GM23248 (cell line): ENCODE measurements around the gene RPRD1B. TPM values are rescaled to one million over a fixed set of nuclear protein-coding genes. Genes with fewer than 3 reads are reported as not detected.

Experiments
- DNase-seq: peaks from one replicate; pipeline ENCODE4 v3.0.0-alpha.2; 2015
- H2AFZ ChIP-seq: fragments of 200-600 bp; sonication (generic); 2 replicates; pipeline ENCODE4 v1.6.1; 2016; ENCODE audit warnings: antibody characterized with exemption
- H3F3A ChIP-seq: fragments of 200-600 bp; sonication (generic); 2 replicates; pipeline ENCODE4 v1.6.1; 2016; ENCODE audit warnings: mild to moderate bottlenecking, antibody characterized with exemption, mixed run types; ENCODE audit not compliant: insufficient read depth
- H3K27ac ChIP-seq: fragments of 200-600 bp; sonication (generic); 2 replicates; pipeline ENCODE4 v1.5.1; 2016; ENCODE audit warnings: mild to moderate bottlenecking
- H3K27me3 ChIP-seq: fragments of 200-600 bp; sonication (generic); replicated peaks from 2 replicates; pipeline ENCODE4 v1.6.1; 2016; ENCODE audit warnings: mild to moderate bottlenecking; ENCODE audit not compliant: insufficient read depth
- H3K36me3 ChIP-seq: fragments of 200-600 bp; sonication (generic); 2 replicates; pipeline ENCODE4 v1.6.1; 2016; ENCODE audit warnings: low read depth, mild to moderate bottlenecking
- H3K4me1 ChIP-seq: fragments of 200-600 bp; sonication (generic); 2 replicates; pipeline ENCODE4 v1.6.1; 2016; ENCODE audit warnings: mild to moderate bottlenecking; ENCODE audit not compliant: insufficient read depth
- H3K4me2 ChIP-seq: fragments of 200-600 bp; sonication (generic); one replicate; pipeline ENCODE4 v1.6.1; 2016; ENCODE audit warnings: mild to moderate bottlenecking; ENCODE audit not compliant: unreplicated experiment
- H3K4me3 ChIP-seq: fragments of 200-600 bp; sonication (generic); 2 replicates; pipeline ENCODE4 v1.5.1; 2016; ENCODE audit warnings: mild to moderate bottlenecking
- H3K79me2 ChIP-seq: fragments of 200-600 bp; sonication (generic); 2 replicates; pipeline ENCODE4 v1.6.1; 2016; ENCODE audit warnings: mild to moderate bottlenecking; ENCODE audit not compliant: insufficient read depth
- H3K9ac ChIP-seq: fragments of 200-600 bp; sonication (generic); 2 replicates; pipeline ENCODE4 v1.6.1; 2016; ENCODE audit warnings: mild to moderate bottlenecking
- H3K9me2 ChIP-seq: fragments of 200-600 bp; sonication (generic); 2 replicates; pipeline ENCODE4 v1.6.1; 2016; ENCODE audit warnings: mixed run types, mild to moderate bottlenecking, moderate library complexity; ENCODE audit not compliant: insufficient read depth
- H3K9me3 ChIP-seq: fragments of 200-600 bp; sonication (generic); one replicate; pipeline ENCODE4 v1.6.1; 2017; ENCODE audit warnings: low read depth
- H4K20me1 ChIP-seq: fragments of 200-600 bp; sonication (generic); 2 replicates; pipeline ENCODE4 v1.6.0; 2016; ENCODE audit not compliant: insufficient read depth
- EZH2 ChIP-seq: fragments of 200-600 bp; sonication (generic); IDR thresholded peaks from 2 replicates; pipeline ENCODE4 v1.6.1; 2018; ENCODE audit warnings: antibody characterized with exemption, mild to moderate bottlenecking; ENCODE audit not compliant: insufficient read depth, poor library complexity, severe bottlenecking
- EZH2phosphoT487 ChIP-seq: fragments of 200-600 bp; sonication (generic); IDR thresholded peaks from 2 replicates; pipeline ENCODE4 v1.6.1; 2018; ENCODE audit warnings: antibody characterized with exemption, moderate library complexity, mild to moderate bottlenecking, low read depth; ENCODE audit not compliant: insufficient read depth
- WGBS, 2 experiments: methylation state at CpG; one replicate each; pipeline ENCODE4 v1.1.6; 2015 to 2017; ENCODE audit warnings: low lambda C conversion rate in 2 of 2, low coverage in 1 of 2; ENCODE audit errors: missing lambda C conversion rate in 2 of 2; 5-methylcytosine and 5-hydroxymethylcytosine counted together
- in situ Hi-C: fragments of 300-500 bp; cut with MboI; formaldehyde crosslinking; loops from 2 replicates; pipeline ENCODE4 v1.15.0; 2020
- polyA plus RNA-seq: library from polyadenylated mRNA; unstranded; fragments of >200 nt; fragmentation: Nextera tagmentation; extraction: Ambion mirVana; gene quantifications from 2 replicates; pipeline ENCODE4 v1.2.1, GENCODE V29; 2016
- total RNA-seq: library from RNA; depleted of rRNA; stranded (reverse); fragments of >200 nt; shearing (Covaris generic); gene quantifications from 2 replicates; pipeline ENCODE4 v1.2.3, GENCODE V29; 2014

Gene RPRD1B
- total and polyA plus RNA-seq, 2 experiments from 2014 or later: 13.5 to 15.6 TPM

GRCh38 chr20:38117635-38118034 lies 84.1 kb downstream of the RPRD1B start:
- no peaks in the 10 kb centered on the region for H3K9me3 ChIP-seq
- peaks cover 29% of the 10 kb centered on the region for H3K4me1 ChIP-seq
- H3K27me3 ChIP-seq: no peaks in the 10 kb centered on the region
- H3K36me3 ChIP-seq: no peaks in the 10 kb centered on the region
- peaks cover 39% of the 10 kb centered on the region for H3F3A ChIP-seq
- no peaks in the 10 kb centered on the region for H4K20me1 ChIP-seq
- no peaks in the 10 kb centered on the region for H3K9me2 ChIP-seq
- no peaks in the 10 kb centered on the region for H3K79me2 ChIP-seq
- in situ Hi-C loops: no loop called here
- no peak overlapping the region for H3K9ac ChIP-seq
- no peak overlapping the region for H3K4me3 ChIP-seq
- H3K4me2 ChIP-seq: peak overlapping the region; percentile 10
- DNase-seq: peak; percentile 70
- no peak overlapping the region for H2AFZ ChIP-seq
- TF ChIP-seq EZH2phosphoT487 (no peak), EZH2 (no peak)
- peak overlapping the region; percentile 17; the same call in 1 of the 2 replicates for H3K27ac ChIP-seq
- WGBS, 2 experiments: 3% methylated on average over 3 of the region's 3 CpGs

DNA sequence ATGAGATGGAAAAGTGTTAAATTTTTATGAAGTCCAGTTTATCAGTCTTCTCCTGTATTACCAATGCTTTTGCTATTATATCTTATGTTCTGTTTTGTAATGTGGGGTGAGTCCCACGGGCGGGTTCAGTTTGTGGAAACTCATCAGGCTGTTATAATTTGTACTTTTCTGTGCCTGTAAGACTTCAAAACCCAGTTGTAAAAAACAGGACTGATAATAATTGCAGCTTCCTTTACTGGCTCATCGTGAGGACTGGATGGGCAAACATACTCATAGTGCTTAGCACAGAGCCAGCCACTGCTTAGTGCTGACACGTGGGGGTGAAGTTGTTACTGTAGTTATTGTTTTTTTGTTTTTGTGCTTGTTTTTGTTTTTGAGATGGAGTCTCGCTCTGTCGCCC lies 85.9 kb downstream of the RPRD1B start:
- H3K4me2 ChIP-seq: no peak overlapping the region
- peak; percentile 50 for DNase-seq
- no peak overlapping the region for H3K4me3 ChIP-seq
- H3K27me3 ChIP-seq: no peaks in the 10 kb centered on the region
- WGBS, 2 experiments: 52 to 58% methylated on average over 6 of the region's 6 CpGs
- no peak overlapping the region for H3K9ac ChIP-seq
- no peak for TF ChIP-seq EZH2phosphoT487
- no peak for TF ChIP-seq EZH2
- H3F3A ChIP-seq: peaks cover 38% of the 10 kb centered on the region
- H3K27ac ChIP-seq: 0 out of 2 replicates have a peak overlapping the region, but pooled peaks have one; percentile 4
- H3K4me1 ChIP-seq: peaks cover 38% of the 10 kb centered on the region
- no peaks in the 10 kb centered on the region for H3K9me3 ChIP-seq
- no peaks in the 10 kb centered on the region for H3K79me2 ChIP-seq
- H2AFZ ChIP-seq: no peak overlapping the region
- H3K9me2 ChIP-seq: no peaks in the 10 kb centered on the region
- H4K20me1 ChIP-seq: no peaks in the 10 kb centered on the region
- in situ Hi-C loops: no loop called here
- no peaks in the 10 kb centered on the region for H3K36me3 ChIP-seq

DNA sequence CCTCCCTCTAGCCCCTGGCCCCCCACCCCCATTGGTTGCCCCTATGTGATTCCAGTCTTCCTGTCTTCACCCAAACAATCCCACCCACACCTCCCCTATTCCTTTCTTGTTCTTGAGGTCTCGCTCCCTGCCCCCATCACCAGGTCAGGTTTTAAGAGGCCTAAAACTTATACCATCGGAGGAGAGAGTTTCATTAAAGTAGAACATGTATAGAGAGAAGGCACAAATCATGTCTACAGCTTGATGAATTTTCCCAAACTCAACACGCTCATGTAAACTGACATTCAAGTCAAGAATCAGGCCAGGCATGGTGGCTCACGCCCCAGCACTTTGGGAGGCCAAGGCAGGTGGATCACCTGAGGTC lies 87.1 kb downstream of the RPRD1B start:
- Histone ChIP-seq H2AFZ (no peak overlapping the region), H3K27me3 (no peaks in the 10 kb centered on the region), H4K20me1 (no peaks in the 10 kb centered on the region), H3F3A (peaks cover 38% of the 10 kb centered on the region), H3K4me2 (no peak overlapping the region), H3K9ac (no peak overlapping the region), H3K27ac (no peak overlapping the region), H3K9me3 (no peaks in the 10 kb centered on the region), H3K9me2 (no peaks in the 10 kb centered on the region), H3K4me3 (no peak overlapping the region), H3K79me2 (no peaks in the 10 kb centered on the region), H3K4me1 (peaks cover 38% of the 10 kb centered on the region), H3K36me3 (no peaks in the 10 kb centered on the region)
- TF ChIP-seq EZH2: no peak
- no peak for TF ChIP-seq EZH2phosphoT487
- in situ Hi-C loops: no loop called here
- WGBS, 2 experiments: 95 to 98% methylated on average over 4 of the region's 4 CpGs
- no peak for DNase-seq

DNA sequence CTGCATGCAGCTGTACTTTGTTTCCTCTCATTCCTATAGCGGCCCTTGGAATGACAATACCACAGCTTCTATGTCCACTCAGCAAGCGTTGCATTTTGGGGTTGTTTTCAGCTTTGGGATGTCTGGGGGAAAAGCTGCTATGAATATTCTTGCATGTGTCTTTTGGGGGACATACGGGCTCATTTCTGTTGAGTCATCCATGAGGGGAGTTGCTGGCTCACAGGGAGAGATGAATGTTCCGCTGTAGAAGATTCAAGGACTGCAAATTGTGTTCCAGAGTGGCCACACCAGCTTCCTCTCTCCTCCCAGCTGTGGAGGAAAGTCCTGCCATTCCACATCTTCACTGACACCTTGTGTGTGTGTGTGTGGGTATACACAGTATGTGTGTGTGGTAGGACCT lies 88.2 kb downstream of the RPRD1B start:
- Histone ChIP-seq H3K9ac (no peak overlapping the region), H3K79me2 (no peaks in the 10 kb centered on the region), H3K9me3 (no peaks in the 10 kb centered on the region), H3K4me1 (peaks cover 40% of the 10 kb centered on the region), H3K9me2 (no peaks in the 10 kb centered on the region), H3K4me3 (no peak overlapping the region), H3F3A (peaks cover 37% of the 10 kb centered on the region), H3K27me3 (no peaks in the 10 kb centered on the region), H3K4me2 (no peak overlapping the region), H4K20me1 (no peaks in the 10 kb centered on the region), H3K27ac (no peak overlapping the region), H2AFZ (no peak overlapping the region), H3K36me3 (no peaks in the 10 kb centered on the region)
- TF ChIP-seq EZH2: no peak
- TF ChIP-seq EZH2phosphoT487: no peak
- WGBS, 2 experiments: 87 to 88% methylated on average over 4 of the region's 4 CpGs
- DNase-seq: no peak
- in situ Hi-C loops: no loop called here
